Measurements from ENCODE around the gene SP7. TPM values are rescaled to one million over a fixed set of nuclear protein-coding genes. Genes with fewer than 3 reads are reported as not detected.

SP7 gene
- total and polyA plus RNA-seq, 9 of the 15 experiments (the other 6 are each of a cell fraction or from before 2014, with no cell fraction given), result 0.04 TPM; not detected in 8

GRCh38 chr12:53378724-53379388 lies 42.7 kb upstream of the SP7 start (continued):
- TF ChIP-seq NONO (IDR thresholded peaks at IDR 0.05; ENCODE audit: low read depth in 2 of 2, low read length in 1 of 2), result 0 out of 4 replicates have a peak, but pooled peaks of 1 of the 2 experiments have one; percentile 17
- peak; percentile 98 for TF ChIP-seq BRD4 (IDR thresholded peaks at IDR 0.05)
- TF ChIP-seq, protein P1, sequence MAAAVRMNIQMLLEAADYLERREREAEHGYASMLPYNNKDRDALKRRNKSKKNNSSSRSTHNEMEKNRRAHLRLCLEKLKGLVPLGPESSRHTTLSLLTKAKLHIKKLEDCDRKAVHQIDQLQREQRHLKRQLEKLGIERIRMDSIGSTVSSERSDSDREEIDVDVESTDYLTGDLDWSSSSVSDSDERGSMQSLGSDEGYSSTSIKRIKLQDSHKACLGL (CRISPR knock-in tag; IDR thresholded peaks at IDR 0.05; ENCODE audit: borderline replicate concordance, poor library complexity, severe bottlenecking), result no peak
- TF ChIP-seq, protein P2, sequence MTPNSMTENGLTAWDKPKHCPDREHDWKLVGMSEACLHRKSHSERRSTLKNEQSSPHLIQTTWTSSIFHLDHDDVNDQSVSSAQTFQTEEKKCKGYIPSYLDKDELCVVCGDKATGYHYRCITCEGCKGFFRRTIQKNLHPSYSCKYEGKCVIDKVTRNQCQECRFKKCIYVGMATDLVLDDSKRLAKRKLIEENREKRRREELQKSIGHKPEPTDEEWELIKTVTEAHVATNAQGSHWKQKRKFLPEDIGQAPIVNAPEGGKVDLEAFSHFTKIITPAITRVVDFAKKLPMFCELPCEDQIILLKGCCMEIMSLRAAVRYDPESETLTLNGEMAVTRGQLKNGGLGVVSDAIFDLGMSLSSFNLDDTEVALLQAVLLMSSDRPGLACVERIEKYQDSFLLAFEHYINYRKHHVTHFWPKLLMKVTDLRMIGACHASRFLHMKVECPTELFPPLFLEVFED (CRISPR knock-in tag; conservative IDR thresholded peaks at IDR 0.05), result no peak
- no peak for TF ChIP-seq RAD21 (CRISPR knock-in tag; conservative IDR thresholded peaks at IDR 0.05 in 1 of 2, IDR thresholded peaks at IDR 0.05 in 1 of 2)
- TF ChIP-seq, protein P3, sequence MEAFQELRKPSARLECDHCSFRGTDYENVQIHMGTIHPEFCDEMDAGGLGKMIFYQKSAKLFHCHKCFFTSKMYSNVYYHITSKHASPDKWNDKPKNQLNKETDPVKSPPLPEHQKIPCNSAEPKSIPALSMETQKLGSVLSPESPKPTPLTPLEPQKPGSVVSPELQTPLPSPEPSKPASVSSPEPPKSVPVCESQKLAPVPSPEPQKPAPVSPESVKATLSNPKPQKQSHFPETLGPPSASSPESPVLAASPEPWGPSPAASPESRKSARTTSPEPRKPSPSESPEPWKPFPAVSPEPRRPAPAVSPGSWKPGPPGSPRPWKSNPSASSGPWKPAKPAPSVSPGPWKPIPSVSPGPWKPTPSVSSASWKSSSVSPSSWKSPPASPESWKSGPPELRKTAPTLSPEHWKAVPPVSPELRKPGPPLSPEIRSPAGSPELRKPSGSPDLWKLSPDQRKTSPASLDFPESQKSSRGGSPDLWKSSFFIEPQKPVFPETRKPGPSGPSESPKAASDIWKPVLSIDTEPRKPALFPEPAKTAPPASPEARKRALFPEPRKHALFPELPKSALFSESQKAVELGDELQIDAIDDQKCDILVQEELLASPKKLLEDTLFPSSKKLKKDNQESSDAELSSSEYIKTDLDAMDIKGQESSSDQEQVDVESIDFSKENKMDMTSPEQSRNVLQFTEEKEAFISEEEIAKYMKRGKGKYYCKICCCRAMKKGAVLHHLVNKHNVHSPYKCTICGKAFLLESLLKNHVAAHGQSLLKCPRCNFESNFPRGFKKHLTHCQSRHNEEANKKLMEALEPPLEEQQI (IDR thresholded peaks at IDR 0.05), result no peak
- TF ChIP-seq ID3 (CRISPR knock-in tag; IDR thresholded peaks at IDR 0.05), result no peak
- TF ChIP-seq ID3 (tag; IDR thresholded peaks at IDR 0.05), result 0 out of 2 replicates have a peak, but pooled peaks have one; percentile 53
- TF ChIP-seq SMAD1 (IDR thresholded peaks at IDR 0.05; ENCODE audit: low read depth, low read length, partially characterized antibody), result peak; percentile 90
- TF ChIP-seq NR4A1 (CRISPR knock-in tag; IDR thresholded peaks at IDR 0.05), result no peak
- TF ChIP-seq NR4A1 (tag; IDR thresholded peaks at IDR 0.05), result peak; percentile 89
- peak; percentile 26; the same call in 1 of the 2 replicates for TF ChIP-seq ZNF707 (CRISPR knock-in tag; conservative IDR thresholded peaks at IDR 0.05)
- TF ChIP-seq ZNF668 (CRISPR knock-in tag; IDR thresholded peaks at IDR 0.05), result no peak; the same call in 1 of the 2 replicates
- TF ChIP-seq ZBTB34 (CRISPR knock-in tag; IDR thresholded peaks at IDR 0.05), result no peak
- TF ChIP-seq ZNF282 (CRISPR knock-in tag; IDR thresholded peaks at IDR 0.05), result no peak
- 0 out of 2 replicates have a peak, but pooled peaks have one; percentile 34 for TF ChIP-seq LEF1 (IDR thresholded peaks at IDR 0.05)
- no peak for TF ChIP-seq TSC22D4 (tag; IDR thresholded peaks at IDR 0.05)
- no peak for TF ChIP-seq LARP7 (IDR thresholded peaks at IDR 0.05)
- peak; percentile 82; the same call in 1 of the 2 replicates for TF ChIP-seq FOXK1 (CRISPR knock-in tag; IDR thresholded peaks at IDR 0.05; ENCODE audit: borderline replicate concordance)
- no peak for TF ChIP-seq NEUROD1 (IDR thresholded peaks at IDR 0.05; ENCODE audit: borderline replicate concordance, low read depth, low read length, partially characterized antibody)
- no peak for TF ChIP-seq NFRKB (IDR thresholded peaks at IDR 0.05; ENCODE audit: low read depth)
- no peak for TF ChIP-seq MEIS2 (IDR thresholded peaks at IDR 0.05; ENCODE audit: partially characterized antibody)
- no peak for TF ChIP-seq ZBTB1 (CRISPR knock-in tag; IDR thresholded peaks at IDR 0.05; ENCODE audit: borderline replicate concordance, low read depth)

Measured in K562 (cell line).